ENCODE measurements around the gene LIF. TPM values are rescaled to one million over a fixed set of nuclear protein-coding genes. Genes with fewer than 3 reads are reported as not detected.
A peak's percentile ranks its signal among the peaks of the same experiment; 100 is the strongest.

The LIF gene
- total RNA-seq = 100 to 1,000 TPM; 508 to 564 TPM

DNA sequence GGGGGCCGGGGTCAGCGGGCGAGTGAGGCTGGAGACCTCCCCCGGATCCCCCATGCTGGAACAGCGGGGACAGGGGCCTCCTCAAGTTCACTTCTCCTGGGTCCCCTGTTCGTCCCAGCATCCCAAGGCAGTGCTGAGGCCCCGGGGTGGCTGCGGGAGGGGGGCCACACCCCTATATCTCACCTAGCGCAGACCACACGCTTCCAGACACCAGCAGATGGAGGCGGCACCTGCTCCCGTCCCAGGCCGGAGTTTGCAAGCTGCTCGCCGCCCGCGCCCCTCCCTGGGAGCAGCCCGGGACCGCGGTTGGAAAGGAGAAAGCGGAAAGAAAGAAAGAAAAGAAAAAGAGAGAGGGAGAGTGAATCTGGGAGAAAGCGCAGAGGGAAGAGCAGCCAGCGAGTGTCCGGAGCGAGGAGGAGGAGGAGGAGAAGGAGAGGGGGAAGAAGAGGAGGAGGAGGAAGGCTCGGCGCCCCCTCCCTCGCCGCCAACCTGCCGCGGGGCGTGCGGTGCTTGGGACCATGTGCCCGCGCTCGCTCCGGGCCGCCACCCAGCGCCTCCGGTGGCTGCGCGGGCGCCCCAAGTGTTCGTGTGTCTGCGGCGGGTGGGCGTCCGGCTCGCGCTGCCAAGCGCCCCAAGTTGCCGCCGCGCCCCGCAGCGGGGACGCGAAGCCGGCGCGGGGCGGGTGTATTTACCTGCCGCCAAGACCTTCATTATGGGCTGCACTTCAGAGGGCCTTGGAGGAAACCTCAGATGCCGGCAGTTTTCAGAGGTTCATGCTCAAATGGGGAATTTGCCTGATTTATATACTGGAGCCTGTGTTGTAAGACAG, at the start of gene LIF:
TSS of gene LIF (minus strand) at position 775 of the 829 bp plus-strand sequence. CDS start at position 711, 64 bp downstream.
- Mint-ChIP-seq H3K9me3 (no peaks in the 10 kb centered on the region), H3K36me3 (peaks cover 49% of the 10 kb centered on the region), H3K27ac (peak within 1 kb of the TSS; percentile 99), H3K4me1 (peaks cover 55% of the 10 kb centered on the region), H3K4me3 (peak within 1 kb of the TSS; percentile 100), H3K27me3 (no peaks in the 10 kb centered on the region)
- ATAC-seq (ENCODE audit: low read depth) (peak; percentile 31), DNase-seq (peak; percentile 79)
- POLR2A ChIA-PET = interaction anchor here (0.6 to 12.9 kb wide), 17 partner anchors 9 to 642 kb away, joined by 3 to 247 read pairs (median 7); partner anchors contain the start of genes MTFP1 and OSM

DNA sequence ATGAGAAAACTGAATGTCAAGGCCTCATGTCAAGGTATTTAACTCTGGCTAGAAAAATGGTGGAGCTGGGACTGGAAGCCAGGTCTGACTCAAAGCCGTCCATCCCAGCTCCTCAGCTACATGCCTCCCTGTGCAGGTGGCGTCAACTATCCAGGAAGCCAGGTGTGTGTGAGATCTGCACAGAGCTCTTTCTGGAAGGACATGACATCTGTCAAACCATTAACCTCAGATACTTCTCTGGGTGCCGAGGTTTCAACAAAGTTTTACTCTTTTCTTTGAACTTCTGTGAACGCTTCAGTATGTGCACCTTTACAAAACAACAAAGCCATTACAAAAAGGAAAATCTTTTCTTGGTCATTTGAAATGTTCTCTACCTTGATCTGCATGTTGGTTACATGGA, 49.8 kb upstream of the LIF start:
- Mint-ChIP-seq H3K9me3 (no peaks in the 10 kb centered on the region), H3K4me3 (peak overlapping the region; percentile 36), H3K4me1 (peaks cover 43% of the 10 kb centered on the region), H3K36me3 (peaks cover 37% of the 10 kb centered on the region), H3K27ac (peak overlapping the region; percentile 89), H3K27me3 (no peaks in the 10 kb centered on the region)
- ATAC-seq (ENCODE audit: low read depth) (peak; percentile 62), DNase-seq (no peak)
- POLR2A ChIA-PET = interaction anchor here (0.6 to 4.2 kb wide), 7 partner anchors 7 to 883 kb away, joined by 3 to 19 read pairs (median 4); partner anchors contain the start of genes CASTOR1, MTMR3 and TBC1D10A

DNA sequence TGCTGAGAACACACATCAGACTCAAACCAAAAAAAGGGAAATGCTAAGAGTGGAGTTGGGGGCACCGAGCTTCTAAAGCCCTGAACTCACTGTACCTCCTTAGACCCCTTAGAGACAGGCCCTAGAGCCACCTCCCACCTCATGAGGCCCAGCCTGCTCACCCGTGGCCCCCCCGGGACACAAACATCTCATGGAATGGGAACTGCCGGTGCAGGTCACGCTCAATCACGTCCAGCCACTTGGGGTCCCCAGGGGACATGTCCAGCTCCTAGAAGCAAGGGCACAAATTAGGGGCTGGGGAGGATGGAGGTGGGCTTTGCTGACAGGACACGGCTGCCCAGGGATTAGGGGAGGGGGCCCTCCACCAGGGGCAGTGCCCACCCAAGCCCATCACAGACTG, 49.0 kb upstream of the LIF start:
- ATAC-seq (ENCODE audit: low read depth) (no peak), DNase-seq (no peak)
- Mint-ChIP-seq H3K4me1 (peaks cover 39% of the 10 kb centered on the region), H3K36me3 (peaks cover 29% of the 10 kb centered on the region), H3K4me3 (no peak overlapping the region), H3K27me3 (no peaks in the 10 kb centered on the region), H3K27ac (no peak overlapping the region), H3K9me3 (no peaks in the 10 kb centered on the region)
- POLR2A ChIA-PET = interaction anchor here (1.2 to 4.2 kb wide), 4 partner anchors 10 to 61 kb away, joined by 4 to 19 read pairs (median 9); partner anchors contain the start of genes CCDC157, SF3A1 and TBC1D10A

DNA sequence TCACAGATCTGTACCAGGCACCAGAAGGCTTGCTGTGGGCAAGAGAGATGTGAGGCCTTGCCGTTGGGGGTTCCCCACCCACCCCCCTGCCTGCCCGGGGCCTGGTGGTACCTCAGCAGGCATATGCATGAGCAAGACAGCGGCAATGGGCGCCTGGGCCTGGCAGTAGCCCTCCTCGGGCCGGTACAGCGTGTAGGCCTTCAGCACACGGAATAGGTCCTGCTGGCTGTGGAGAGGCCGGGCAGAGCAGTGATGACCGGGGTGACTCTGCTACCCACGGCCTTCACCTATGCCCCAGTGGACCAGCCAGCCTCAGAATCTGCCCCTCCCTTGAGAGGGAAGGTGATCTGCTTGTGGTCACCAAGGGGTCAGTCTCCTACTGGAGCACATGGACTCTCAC, 48.3 kb upstream of the LIF start:
- Mint-ChIP-seq H3K27ac (no peak overlapping the region), H3K4me1 (peaks cover 46% of the 10 kb centered on the region), H3K9me3 (no peaks in the 10 kb centered on the region), H3K36me3 (peaks cover 26% of the 10 kb centered on the region), H3K4me3 (no peak overlapping the region), H3K27me3 (no peaks in the 10 kb centered on the region)
- POLR2A ChIA-PET = interaction anchor here (1.2 to 7.7 kb wide), 4 partner anchors 10 to 62 kb away, joined by 3 to 110 read pairs (median 9); partner anchors contain the start of genes CCDC157, SF3A1 and TBC1D10A
- no peak for ATAC-seq (ENCODE audit: low read depth)
- no peak for DNase-seq

GRCh38 chr22:30294066-30294465, 47.5 kb upstream of the LIF start:
- H3K36me3 Mint-ChIP-seq = peaks cover 25% of the 10 kb centered on the region
- ATAC-seq (ENCODE audit: low read depth) (no peak), DNase-seq (no peak)
- POLR2A ChIA-PET = interaction anchor here (1.2 to 7.7 kb wide), 2 partner anchors 11 to 33 kb away, joined by 3 to 110 read pairs; partner anchors contain the start of gene TBC1D10A
- H3K4me1 Mint-ChIP-seq = peaks cover 44% of the 10 kb centered on the region
- H3K27ac Mint-ChIP-seq = peak overlapping the region; percentile 60
- H3K9me3 Mint-ChIP-seq = no peaks in the 10 kb centered on the region
- no peaks in the 10 kb centered on the region for H3K27me3 Mint-ChIP-seq
- H3K4me3 Mint-ChIP-seq = no peak overlapping the region

DNA sequence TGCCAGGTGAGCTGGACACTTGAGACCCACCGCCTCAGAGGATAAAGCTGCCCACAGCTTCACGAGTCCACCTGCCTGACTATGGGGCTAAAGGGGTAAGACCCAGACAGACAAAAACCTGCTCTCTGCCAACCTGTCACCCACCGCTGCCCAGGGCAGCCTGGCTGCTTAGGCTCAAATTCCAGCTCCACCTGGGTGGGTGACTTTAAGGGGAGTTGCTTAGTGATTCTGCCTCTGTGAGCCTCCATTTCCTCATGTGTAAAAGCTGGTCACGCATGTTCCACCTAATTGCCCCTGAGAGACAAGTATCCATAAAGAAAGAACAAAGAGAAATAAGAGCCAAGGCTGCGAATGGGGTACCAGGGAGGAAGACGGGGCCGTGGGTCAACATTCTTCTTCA, 46.5 kb upstream of the LIF start:
- Mint-ChIP-seq H3K36me3 (peaks cover 16% of the 10 kb centered on the region), H3K4me3 (no peak overlapping the region), H3K27me3 (no peaks in the 10 kb centered on the region), H3K9me3 (no peaks in the 10 kb centered on the region), H3K4me1 (peaks cover 41% of the 10 kb centered on the region), H3K27ac (peak overlapping the region; percentile 30)
- POLR2A ChIA-PET = interaction anchor here (0.6 to 7.7 kb wide), 3 partner anchors 12 to 144 kb away, joined by 3 to 110 read pairs (median 80); partner anchors contain the start of gene TBC1D10A
- no peak for DNase-seq
- no peak for ATAC-seq (ENCODE audit: low read depth)

DNA sequence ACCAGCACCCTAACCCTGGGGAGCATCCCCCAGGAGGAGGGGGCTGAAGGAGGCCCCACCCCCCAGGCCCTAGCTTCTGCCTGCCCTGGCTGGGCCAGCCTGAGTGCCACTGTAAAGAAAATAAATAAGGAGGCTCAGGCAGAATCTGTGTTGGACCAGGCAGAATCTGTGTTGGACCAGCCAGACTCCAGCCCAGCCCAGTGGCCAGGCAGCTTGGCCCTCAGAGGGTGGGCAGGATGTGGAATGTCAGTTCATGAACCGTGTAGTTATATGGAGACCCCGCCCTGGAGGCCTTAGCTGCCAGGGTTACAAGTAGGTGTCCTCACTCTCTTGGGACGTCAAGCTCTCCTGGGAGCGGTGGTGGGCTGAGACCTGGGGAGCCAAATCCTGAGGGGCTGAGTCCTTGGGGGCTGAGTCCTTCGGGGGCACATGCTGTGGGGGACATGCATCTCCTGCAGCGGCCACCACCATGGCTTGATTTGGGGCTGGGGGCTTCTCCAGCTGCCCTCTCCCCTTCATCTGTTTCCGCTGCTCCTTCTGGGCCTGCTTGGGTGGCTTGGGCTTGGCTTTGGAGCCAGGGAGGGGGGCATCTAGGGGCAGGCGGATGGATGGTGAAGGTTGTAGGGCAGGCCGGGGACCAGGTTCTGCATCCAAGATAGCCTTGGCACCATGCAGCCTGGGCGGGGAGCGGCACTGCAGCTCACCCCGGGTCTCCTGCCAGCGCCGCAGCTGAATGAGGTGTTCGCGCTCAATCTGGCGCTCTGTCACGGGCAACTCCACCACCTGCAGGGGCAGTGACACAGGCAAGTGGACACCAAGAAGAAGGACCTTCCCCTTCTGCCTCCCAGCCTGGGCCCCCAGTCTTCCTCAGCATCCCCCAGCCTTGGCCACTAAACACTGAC, 45.8 kb upstream of the LIF start:
- Mint-ChIP-seq H3K27me3 (no peaks in the 10 kb centered on the region), H3K4me1 (peaks cover 36% of the 10 kb centered on the region), H3K9me3 (no peaks in the 10 kb centered on the region), H3K27ac (peak overlapping the region; percentile 65), H3K36me3 (peaks cover 15% of the 10 kb centered on the region), H3K4me3 (no peak overlapping the region)
- ATAC-seq (ENCODE audit: low read depth) (no peak), DNase-seq (no peak)
- POLR2A ChIA-PET = interaction anchor here (0.6 to 7.7 kb wide), 9 partner anchors 8 to 145 kb away, joined by 3 to 110 read pairs (median 3); partner anchors contain the start of genes RNF215 and TBC1D10A

DNA sequence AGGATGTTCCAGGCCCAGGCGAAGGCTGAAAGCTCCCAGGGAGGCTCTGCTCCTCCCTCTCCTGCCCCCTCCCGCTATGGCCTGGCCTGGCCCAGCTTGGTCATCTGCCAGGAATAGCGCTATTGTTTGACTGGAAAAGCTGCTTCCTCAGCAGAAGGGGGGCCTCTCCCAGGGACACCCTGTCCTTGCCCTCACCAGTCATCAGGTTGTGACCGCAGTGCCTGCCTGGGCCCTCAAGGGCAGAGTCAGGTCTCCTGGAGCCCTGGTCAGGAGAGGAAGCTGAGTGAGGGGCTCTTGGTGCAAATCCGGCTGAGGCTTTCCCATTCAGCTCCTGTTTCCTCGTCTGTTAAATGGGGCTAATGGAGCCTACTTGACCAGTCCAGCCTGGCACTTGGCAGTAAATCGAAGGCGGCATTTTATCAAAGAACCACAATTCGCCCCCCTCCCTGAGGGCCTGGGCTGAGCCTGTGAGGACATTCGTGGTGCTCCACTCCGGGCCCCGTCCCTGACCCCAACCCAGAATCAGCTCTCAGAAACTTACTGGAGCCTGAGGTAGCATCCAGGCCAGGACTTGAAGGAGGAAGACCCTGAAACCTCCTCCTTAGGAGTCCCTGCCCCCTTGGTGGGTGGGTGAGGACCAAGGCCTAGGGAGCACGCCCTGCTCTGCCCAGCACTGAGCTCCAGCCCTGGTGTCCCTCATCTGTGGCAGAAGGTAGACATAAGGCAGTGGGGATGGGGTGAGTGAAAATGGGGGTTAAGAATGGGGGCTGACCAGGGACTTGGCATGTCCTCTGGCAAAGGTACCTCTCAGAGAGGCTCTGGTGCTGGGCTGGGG, 44.7 kb upstream of the LIF start:
- H3K36me3 Mint-ChIP-seq = peaks cover 15% of the 10 kb centered on the region
- H3K27me3 Mint-ChIP-seq = no peaks in the 10 kb centered on the region
- ATAC-seq (ENCODE audit: low read depth) (no peak), DNase-seq (peak; percentile 34)
- POLR2A ChIA-PET = interaction anchor here (0.6 to 7.7 kb wide), 9 partner anchors 9 to 133 kb away, joined by 3 to 110 read pairs (median 18); partner anchors contain the start of genes CCDC157, RNF215, SF3A1 and TBC1D10A
- H3K4me3 Mint-ChIP-seq = peak overlapping the region; percentile 84
- H3K9me3 Mint-ChIP-seq = no peaks in the 10 kb centered on the region
- H3K27ac Mint-ChIP-seq = peak overlapping the region; percentile 90
- H3K4me1 Mint-ChIP-seq = peaks cover 31% of the 10 kb centered on the region

DNA sequence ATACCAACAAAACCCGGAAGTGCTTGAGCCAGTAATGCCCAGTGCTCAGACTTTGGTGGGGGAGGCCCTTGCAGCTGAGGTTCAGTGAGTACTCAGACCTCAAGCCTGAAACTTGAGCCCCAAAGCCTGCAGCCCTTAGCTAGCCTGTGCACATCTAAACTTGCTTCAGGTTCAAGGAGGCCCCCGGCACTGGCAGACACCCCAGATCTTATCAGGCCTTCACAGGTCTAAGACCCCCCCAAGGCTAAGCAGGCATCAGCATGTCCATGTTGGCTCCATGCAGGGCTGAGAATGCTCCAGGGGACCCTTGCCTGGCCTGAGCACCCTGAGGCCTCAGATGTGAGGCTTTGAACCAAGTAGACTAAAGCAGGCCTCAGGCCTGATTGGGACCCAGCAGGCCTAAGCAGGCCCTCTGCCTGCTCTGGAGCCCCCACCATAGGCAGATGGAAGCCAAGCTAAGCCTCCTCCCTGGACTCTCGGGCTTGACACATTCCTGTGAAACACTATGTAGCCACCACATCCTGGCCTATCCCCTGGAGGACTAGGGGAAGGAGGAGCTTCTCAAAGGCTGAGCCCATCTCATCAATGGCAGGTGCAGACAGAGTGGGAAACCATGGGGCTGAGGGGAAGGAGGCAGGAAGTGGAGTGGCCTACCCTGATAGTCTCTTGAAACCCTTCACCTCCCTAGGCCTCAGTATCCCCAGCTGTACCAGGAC, 43.9 kb upstream of the LIF start:
- POLR2A ChIA-PET = interaction anchor here (0.5 to 7.7 kb wide), 10 partner anchors 8 to 515 kb away, joined by 3 to 110 read pairs (median 16); partner anchors contain the start of genes CCDC157, RNF215, SF3A1 and TBC1D10A
- ATAC-seq (ENCODE audit: low read depth) = peak; percentile 5
- no peaks in the 10 kb centered on the region for H3K27me3 Mint-ChIP-seq
- peak overlapping the region; percentile 90 for H3K27ac Mint-ChIP-seq
- peak; percentile 52 for DNase-seq
- peaks cover 15% of the 10 kb centered on the region for H3K36me3 Mint-ChIP-seq
- peak overlapping the region; percentile 84 for H3K4me3 Mint-ChIP-seq
- H3K4me1 Mint-ChIP-seq = peaks cover 24% of the 10 kb centered on the region
- no peaks in the 10 kb centered on the region for H3K9me3 Mint-ChIP-seq

DNA sequence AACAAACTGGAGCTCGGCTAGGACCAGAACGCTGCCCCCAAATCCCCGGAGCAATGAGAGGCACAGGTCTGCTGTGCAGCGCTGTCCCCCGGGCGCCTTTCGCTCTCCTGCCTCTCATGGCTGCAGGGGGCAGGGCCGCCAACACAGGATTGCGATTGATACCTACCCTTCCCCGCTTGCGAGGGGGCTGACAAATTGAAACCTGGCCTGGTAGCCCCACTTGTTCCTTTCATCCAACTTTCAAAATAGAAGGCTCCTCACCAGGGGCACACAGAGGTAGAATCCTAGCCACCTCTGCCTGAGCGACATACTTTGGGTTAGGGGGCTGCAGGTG, 43.4 kb upstream of the LIF start:
- peaks cover 26% of the 10 kb centered on the region for H3K4me1 Mint-ChIP-seq
- ATAC-seq (ENCODE audit: low read depth) (peak; percentile 34), DNase-seq (no peak)
- peaks cover 18% of the 10 kb centered on the region for H3K36me3 Mint-ChIP-seq
- no peaks in the 10 kb centered on the region for H3K9me3 Mint-ChIP-seq
- POLR2A ChIA-PET = interaction anchor here (0.5 to 7.7 kb wide), 11 partner anchors 8 to 514 kb away, joined by 3 to 110 read pairs (median 15); partner anchors contain the start of genes CCDC157, RNF215, SF3A1 and TBC1D10A
- no peaks in the 10 kb centered on the region for H3K27me3 Mint-ChIP-seq
- H3K27ac Mint-ChIP-seq = peak overlapping the region; percentile 90
- peak overlapping the region; percentile 84 for H3K4me3 Mint-ChIP-seq

DNA sequence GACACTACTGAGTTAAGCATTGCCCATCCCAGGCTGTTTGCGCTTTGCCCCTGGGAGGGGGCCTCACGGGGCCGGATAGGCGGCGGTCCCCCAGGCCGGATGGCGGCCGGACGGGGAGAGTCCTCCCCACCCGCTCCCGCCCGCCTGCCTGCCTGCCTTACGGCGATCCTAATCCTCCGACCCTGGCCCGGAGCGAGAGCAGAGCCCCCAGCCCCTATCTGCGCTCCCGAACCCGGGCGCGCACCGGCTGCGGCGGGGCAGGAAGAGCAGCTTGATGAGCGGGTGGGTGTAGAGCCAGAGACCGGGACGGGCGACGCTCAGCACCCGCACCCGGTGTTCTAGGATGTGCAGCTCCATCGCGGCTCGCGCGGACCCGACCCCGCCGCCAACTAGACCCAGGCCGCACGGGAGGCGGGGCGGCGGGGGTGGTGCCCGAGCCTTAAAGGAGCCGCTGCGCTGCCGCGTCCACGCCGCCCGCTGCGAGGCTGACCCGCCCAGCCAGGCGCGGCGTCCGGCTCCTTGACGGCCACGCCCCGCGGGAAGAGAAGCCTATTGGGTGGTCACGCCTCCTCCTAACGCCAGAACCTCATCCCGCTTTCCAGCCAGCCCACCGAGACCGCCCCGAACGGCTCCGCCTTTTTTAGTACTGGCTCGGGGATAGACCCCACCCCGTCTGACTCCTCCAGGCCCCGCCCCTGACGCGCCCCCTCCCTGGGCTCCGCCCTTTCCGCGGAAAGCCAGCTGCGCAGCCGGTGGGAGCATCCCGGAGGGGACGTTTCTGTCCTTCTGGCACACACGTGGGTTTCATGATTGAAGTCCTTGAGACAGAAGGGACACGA, 42.8 kb upstream of the LIF start, which contains the start of gene CASTOR1:
TSS of gene CASTOR1 (minus strand) at position 365 of the 839 bp plus-strand sequence. CDS start at position 357, 8 bp downstream.
- ATAC-seq (ENCODE audit: low read depth) = peak; percentile 78
- Mint-ChIP-seq H3K36me3 (peaks cover 20% of the 10 kb centered on the region), H3K27me3 (no peaks in the 10 kb centered on the region), H3K27ac (peak within 1 kb of the TSS; percentile 90), H3K4me1 (peaks cover 32% of the 10 kb centered on the region), H3K9me3 (no peaks in the 10 kb centered on the region), H3K4me3 (peak within 1 kb of the TSS; percentile 84)
- POLR2A ChIA-PET = interaction anchor here (0.5 to 7.7 kb wide), 16 partner anchors 9 to 513 kb away, joined by 3 to 110 read pairs (median 10); partner anchors contain the start of genes CCDC157, RNF215, SF3A1 and TBC1D10A
- peak; percentile 95 for DNase-seq
